Mucosa of rectum (tissue), 2 donors: ENCODE measurements around the gene PDCD6IP.
"Not testable (repeated sequence)": the region's sequence is repeated elsewhere in the genome, so short reads cannot be mapped to it uniquely, and the experiment has no call there.

ENCODE experiments used
- H3K27ac ChIP-seq, 2 donors: one replicate each; pipeline ENCODE4 v1.7.0; 2013; ENCODE audit warnings: inconsistent platforms in 2 of 2, low read depth in 2 of 2, low read length in 2 of 2
- H3K27me3 ChIP-seq, 2 donors: one replicate each; pipeline ENCODE4 v1.7.0; 2013; ENCODE audit warnings: low read length in 2 of 2; ENCODE audit not compliant: control insufficient read depth in 2 of 2, insufficient read depth in 2 of 2
- H3K36me3 ChIP-seq, 2 donors: one replicate each; pipeline ENCODE4 v1.7.0; 2013; ENCODE audit warnings: low read length in 2 of 2; ENCODE audit not compliant: control insufficient read depth in 2 of 2, insufficient read depth in 2 of 2
- H3K4me1 ChIP-seq, 2 donors: one replicate each; pipeline ENCODE4 v1.7.0; 2013; ENCODE audit warnings: low read length in 2 of 2, mild to moderate bottlenecking in 1 of 2; ENCODE audit not compliant: control insufficient read depth in 2 of 2, insufficient read depth in 2 of 2
- H3K4me3 ChIP-seq, 2 donors: one replicate each; pipeline ENCODE4 v1.7.0; 2013; ENCODE audit warnings: low read length in 2 of 2
- H3K9ac ChIP-seq, 2 donors: one replicate each; pipeline ENCODE4 v1.7.0; 2013; ENCODE audit warnings: low read length in 2 of 2, low read depth in 1 of 2, mild to moderate bottlenecking in 1 of 2
- H3K9me3 ChIP-seq, 2 donors: one replicate each; pipeline ENCODE4 v1.7.0; 2013; ENCODE audit warnings: low read length in 2 of 2; ENCODE audit not compliant: control insufficient read depth in 2 of 2
- donor health status: healthy.
- donor health status: Normal muscosa, but diverticular disease.

The PDCD6IP gene

GRCh38 chr3:33823821-33824220 lies 25.4 kb downstream of the PDCD6IP start:
- Histone ChIP-seq H3K27ac (no peak overlapping the region), H3K4me1 (no peaks in the 10 kb centered on the region), H3K9me3 (no peaks in the 10 kb centered on the region), H3K9ac (no peak overlapping the region), H3K36me3 (peaks cover 41 to 58% of the 10 kb centered on the region in 2 donors), H3K4me3 (no peak overlapping the region), H3K27me3 (no peaks in the 10 kb centered on the region)

DNA sequence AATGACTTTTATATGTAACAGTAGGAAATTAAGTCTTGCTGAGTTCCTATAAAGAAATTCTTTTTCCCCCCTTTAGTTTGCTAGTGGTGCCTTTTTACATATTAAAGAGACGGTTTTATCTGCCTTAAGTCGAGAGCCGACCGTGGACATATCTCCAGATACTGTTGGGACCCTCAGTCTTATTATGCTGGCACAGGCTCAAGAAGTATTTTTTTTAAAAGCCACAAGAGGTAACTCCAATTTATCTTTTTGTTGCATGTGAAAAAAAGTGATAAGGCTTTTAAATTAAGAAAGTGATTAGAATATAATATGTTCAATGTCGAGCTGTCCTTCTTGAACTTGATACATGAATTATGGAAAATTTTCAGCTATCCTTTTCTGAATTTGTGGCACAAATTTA lies 26.7 kb downstream of the PDCD6IP start:
- Histone ChIP-seq H3K4me1 (no peaks in the 10 kb centered on the region), H3K36me3 (peaks cover 47 to 63% of the 10 kb centered on the region in 2 donors), H3K9ac (no peak overlapping the region), H3K27me3 (no peaks in the 10 kb centered on the region), H3K27ac (no peak overlapping the region), H3K4me3 (no peak overlapping the region), H3K9me3 (no peaks in the 10 kb centered on the region)

DNA sequence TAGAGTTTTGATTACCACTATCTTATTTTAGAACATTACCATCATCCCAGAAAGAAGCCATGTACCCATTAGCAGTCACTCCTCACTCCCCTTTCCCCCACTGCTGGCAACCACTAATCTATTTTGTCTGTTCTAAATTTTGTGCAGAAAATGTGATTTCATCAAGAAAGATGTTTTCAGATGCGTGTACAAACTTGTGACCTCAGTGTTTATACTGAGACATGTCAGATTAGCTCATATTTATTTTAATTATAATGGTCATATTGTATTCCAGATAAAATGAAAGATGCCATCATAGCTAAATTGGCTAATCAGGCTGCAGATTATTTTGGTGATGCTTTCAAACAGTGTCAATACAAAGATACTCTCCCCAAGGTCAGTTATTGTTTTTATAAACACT lies 27.8 kb downstream of the PDCD6IP start:
- peaks cover 47 to 61% of the 10 kb centered on the region in 2 donors for H3K36me3 ChIP-seq

DNA sequence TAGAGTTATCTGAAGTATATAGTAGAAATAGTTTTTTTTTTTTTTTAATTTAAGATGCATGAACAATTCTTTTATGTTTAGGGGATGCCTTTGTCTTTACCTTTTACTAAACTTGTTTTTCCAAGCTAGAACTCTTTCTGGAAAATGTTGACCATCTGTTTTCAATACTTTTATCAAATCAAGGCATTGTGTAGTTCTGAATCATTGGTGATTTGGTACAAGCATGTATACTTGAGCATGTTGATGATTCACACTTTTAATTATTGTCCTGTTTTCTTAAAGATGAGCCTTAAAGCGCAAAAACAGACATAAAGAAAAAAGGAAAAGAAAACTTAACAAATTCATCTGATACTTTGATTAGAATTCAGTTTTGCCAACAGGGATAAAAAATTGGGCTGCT lies 28.3 kb downstream of the PDCD6IP start:
- Histone ChIP-seq H3K4me1 (no peaks in the 10 kb centered on the region), H3K9me3 (no peaks in the 10 kb centered on the region), H3K36me3 (peaks cover 47 to 60% of the 10 kb centered on the region in 2 donors), H3K27me3 (no peaks in the 10 kb centered on the region), H3K4me3 (no peak overlapping the region), H3K27ac (no peak overlapping the region), H3K9ac (no peak overlapping the region)

More for the DNA sequence above, 27.8 kb downstream of the PDCD6IP start:
- H3K27ac ChIP-seq: no peak overlapping the region
- no peak overlapping the region for H3K9ac ChIP-seq
- no peak overlapping the region for H3K4me3 ChIP-seq
- no peaks in the 10 kb centered on the region for H3K27me3 ChIP-seq
- no peaks in the 10 kb centered on the region for H3K9me3 ChIP-seq
- no peaks in the 10 kb centered on the region for H3K4me1 ChIP-seq

- Histone ChIP-seq H3K27ac (no peak overlapping the region), H3K4me1 (no peaks in the 10 kb centered on the region), H3K27me3 (no peaks in the 10 kb centered on the region), H3K4me3 (no peak overlapping the region), H3K36me3 (peaks cover 31 to 42% of the 10 kb centered on the region in 2 donors), H3K9ac (no peak overlapping the region), H3K9me3 (no peaks in the 10 kb centered on the region)
Measured at GRCh38 chr3:33829720-33830119, 31.3 kb downstream of the PDCD6IP start.

DNA sequence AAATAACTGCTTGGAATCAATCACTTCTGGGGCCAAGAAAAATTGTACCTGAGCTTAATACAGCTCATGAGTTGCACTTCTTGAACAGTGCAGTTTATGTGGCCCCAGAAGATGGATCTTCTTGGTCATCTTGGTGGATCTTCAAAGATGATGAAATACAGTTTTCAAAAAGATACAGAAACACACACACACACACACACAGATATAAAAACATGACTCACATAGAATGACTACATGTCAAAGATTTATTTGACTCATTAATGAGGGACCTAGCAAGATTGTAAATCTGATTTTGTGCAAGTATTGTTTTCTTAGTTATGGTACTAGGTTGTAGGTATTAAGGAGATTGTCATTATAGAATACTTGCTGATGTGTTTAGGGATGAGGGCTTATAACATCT lies 32.6 kb downstream of the PDCD6IP start:
- Histone ChIP-seq H3K27me3 (no peaks in the 10 kb centered on the region), H3K36me3 (peaks cover 19 to 38% of the 10 kb centered on the region in 2 donors), H3K9me3 (no peaks in the 10 kb centered on the region), H3K4me1 (no peaks in the 10 kb centered on the region), H3K9ac (no peak overlapping the region), H3K27ac (no peak overlapping the region), H3K4me3 (no peak overlapping the region)

GRCh38 chr3:33833408-33834095 lies 35.1 kb downstream of the PDCD6IP start:
- no peak overlapping the region for H3K4me3 ChIP-seq

GRCh38 chr3:33834096-33834453 lies 35.6 kb downstream of the PDCD6IP start:
- Histone ChIP-seq H3K27ac (no peak overlapping the region), H3K4me3 (no peak overlapping the region), H3K36me3 (peaks cover 12 to 33% of the 10 kb centered on the region in 2 donors), H3K9ac (no peak overlapping the region), H3K27me3 (no peaks in the 10 kb centered on the region), H3K4me1 (no peaks in the 10 kb centered on the region), H3K9me3 (no peaks in the 10 kb centered on the region)

More at GRCh38 chr3:33833408-33834095, 35.1 kb downstream of the PDCD6IP start:
- Histone ChIP-seq H3K4me1 (no peaks in the 10 kb centered on the region), H3K27me3 (no peaks in the 10 kb centered on the region), H3K27ac (no peak overlapping the region), H3K36me3 (peaks cover 11 to 37% of the 10 kb centered on the region in 2 donors), H3K9ac (no peak overlapping the region), H3K9me3 (no peaks in the 10 kb centered on the region)

DNA sequence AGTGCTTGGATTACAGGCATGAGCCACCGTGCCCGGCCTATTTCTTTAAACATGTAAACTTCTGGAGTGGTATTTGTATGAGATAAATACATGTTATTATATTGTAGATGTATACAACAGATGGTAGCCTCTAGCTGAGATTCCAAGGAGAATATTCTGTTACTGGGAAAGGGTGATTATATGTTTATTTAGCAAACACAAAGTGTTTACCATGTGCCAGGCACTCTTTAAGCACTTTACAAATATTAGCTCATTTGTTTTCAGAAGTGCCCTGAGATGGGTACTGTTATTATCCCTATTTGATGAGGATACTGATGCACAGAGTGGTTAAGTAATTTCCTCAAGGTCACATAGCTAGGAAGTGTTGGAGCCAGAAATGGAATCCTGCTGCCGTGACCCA lies 38.8 kb downstream of the PDCD6IP start:
- H3K36me3 ChIP-seq: peaks cover 12 to 19% of the 10 kb centered on the region in 2 donors
- not testable (repeated sequence) for H3K27me3 ChIP-seq, H3K27ac ChIP-seq, H3K9me3 ChIP-seq, H3K4me1 ChIP-seq, H3K4me3 ChIP-seq, H3K9ac ChIP-seq

DNA sequence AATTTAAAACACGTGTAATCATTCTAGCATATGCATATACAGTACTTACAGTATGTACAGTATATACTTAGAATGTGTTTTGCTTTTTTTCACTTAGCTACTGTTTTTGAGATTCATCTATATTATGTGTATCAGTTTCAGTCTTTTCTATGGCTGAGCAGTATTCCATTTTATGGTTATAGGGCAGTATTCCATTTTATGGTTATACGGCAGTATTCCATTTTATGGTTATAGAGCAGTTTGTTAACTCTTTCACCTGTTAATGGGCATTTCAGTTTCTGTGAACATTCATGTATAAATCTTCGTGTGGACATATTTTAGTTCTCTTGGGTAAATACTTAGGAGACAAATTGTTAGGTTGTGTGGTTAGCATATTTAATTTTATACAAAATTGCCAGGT lies 40.9 kb downstream of the PDCD6IP start:
- H3K4me1 ChIP-seq: no peaks in the 10 kb centered on the region
- no peaks in the 10 kb centered on the region for H3K9me3 ChIP-seq
- no peaks in the 10 kb centered on the region for H3K27me3 ChIP-seq
- peaks cover 12 to 20% of the 10 kb centered on the region in 2 donors for H3K36me3 ChIP-seq
- H3K9ac ChIP-seq: no peak overlapping the region
- no peak overlapping the region for H3K4me3 ChIP-seq
- no peak overlapping the region for H3K27ac ChIP-seq
